ENCODE results near the gene CTTN. TPM values are rescaled to one million over a fixed set of nuclear protein-coding genes. Genes with fewer than 3 reads are reported as not detected.

The CTTN gene
- total RNA-seq, 1 experiment from 2014 or later: 224 TPM

DNA sequence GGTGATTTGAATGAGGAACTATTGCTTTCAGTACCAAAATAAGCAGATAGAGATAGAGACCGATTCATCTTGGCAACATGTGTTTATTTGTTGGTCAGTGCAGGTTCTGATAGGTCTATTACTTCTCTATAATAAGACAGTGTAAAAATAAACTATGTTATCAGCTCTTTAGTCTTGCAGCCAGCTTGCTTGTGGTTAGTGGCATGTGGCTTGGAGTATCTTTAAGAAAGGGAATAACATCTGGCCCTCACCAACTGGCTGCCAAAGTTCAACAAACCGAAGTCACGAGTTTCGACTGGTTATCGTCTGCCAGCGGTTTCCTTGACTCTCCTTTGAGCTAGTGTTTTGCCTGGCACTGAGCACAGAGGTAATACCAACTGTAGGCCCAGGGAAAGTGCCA lies 71.8 kb downstream of the CTTN start:
- Histone ChIP-seq H3K23me2 (ENCODE audit: insufficient read length, low read depth, low read length, poor library complexity, severe bottlenecking) (no peaks in the 10 kb centered on the region), H3K27me3 (ENCODE audit: insufficient read depth, low read length) (no peaks in the 10 kb centered on the region), H3K56ac (ENCODE audit: insufficient read length, low read depth, low read length) (no peak overlapping the region), H3K9ac (ENCODE audit: extremely low read depth, insufficient read length, low read length) (no peak overlapping the region), H3K79me2 (ENCODE audit: insufficient read depth, low read length) (no peaks in the 10 kb centered on the region; the same call in 1 of the 2 replicates), H3K9me3 (ENCODE audit: control insufficient read depth, low read depth, low read length) (no peaks in the 10 kb centered on the region), H2BK20ac (ENCODE audit: low read depth, low read length, poor library complexity, severe bottlenecking) (no peak overlapping the region), H3K4ac (ENCODE audit: low read depth, low read length) (no peak overlapping the region), H2AK5ac (ENCODE audit: insufficient read length, low read length) (no peak overlapping the region), H3K14ac (ENCODE audit: insufficient read depth, low read length) (no peak overlapping the region), H3K23ac (ENCODE audit: insufficient read length, low read depth, low read length) (no peak overlapping the region), H4K8ac (replicated peaks; ENCODE audit: insufficient read length, low read depth, low read length) (no peak overlapping the region), H2BK15ac (ENCODE audit: low read depth, low read length) (no peak overlapping the region), H2BK120ac (ENCODE audit: low read depth, low read length, poor library complexity, severe bottlenecking) (no peak overlapping the region), H3K79me1 (ENCODE audit: insufficient read depth, low read depth, low read length, poor library complexity, severe bottlenecking) (no peaks in the 10 kb centered on the region), H2BK12ac (ENCODE audit: insufficient read length, low read depth, low read length) (no peak overlapping the region), H3T11ph (ENCODE audit: low read length) (no peak overlapping the region), H3K4me1 (ENCODE audit: insufficient read depth, low read length) (no peaks in the 10 kb centered on the region), H4K5ac (ENCODE audit: insufficient read length, low read depth, low read length) (no peak overlapping the region), H3K18ac (ENCODE audit: insufficient read length, low read depth, low read length) (no peak overlapping the region), H4K91ac (ENCODE audit: insufficient read length, low read depth, low read length) (no peak overlapping the region), H2AFZ (ENCODE audit: low read length) (no peak overlapping the region), H3K27ac (ENCODE audit: insufficient read length, low read depth, low read length) (no peak overlapping the region), H4K20me1 (ENCODE audit: control insufficient read depth, insufficient read depth, insufficient read length) (no peaks in the 10 kb centered on the region), H2BK5ac (ENCODE audit: insufficient read length, low read length) (no peak overlapping the region), H3K4me2 (ENCODE audit: insufficient read depth, insufficient read length, low read length) (no peak overlapping the region)
- Mint-ChIP-seq H3K27ac (no peak overlapping the region; a peak in 1 of 7 replicates), H3K4me3 (no peak overlapping the region), H3K36me3 (ENCODE audit: insufficient read depth in 1 of 3, low read depth in 3 of 3) (peaks cover 2 to 8% (median 4%) of the 10 kb centered on the region in 3 experiments; a peak in 5 of 7 replicates), H3K4me1 (peaks cover 19 to 21% of the 10 kb centered on the region in 2 experiments), H3K27me3 (ENCODE audit: low read depth) (peaks cover 4% of the 10 kb centered on the region), H3K9me3 (no peaks in the 10 kb centered on the region)
- TF ChIP-seq, protein P1, sequence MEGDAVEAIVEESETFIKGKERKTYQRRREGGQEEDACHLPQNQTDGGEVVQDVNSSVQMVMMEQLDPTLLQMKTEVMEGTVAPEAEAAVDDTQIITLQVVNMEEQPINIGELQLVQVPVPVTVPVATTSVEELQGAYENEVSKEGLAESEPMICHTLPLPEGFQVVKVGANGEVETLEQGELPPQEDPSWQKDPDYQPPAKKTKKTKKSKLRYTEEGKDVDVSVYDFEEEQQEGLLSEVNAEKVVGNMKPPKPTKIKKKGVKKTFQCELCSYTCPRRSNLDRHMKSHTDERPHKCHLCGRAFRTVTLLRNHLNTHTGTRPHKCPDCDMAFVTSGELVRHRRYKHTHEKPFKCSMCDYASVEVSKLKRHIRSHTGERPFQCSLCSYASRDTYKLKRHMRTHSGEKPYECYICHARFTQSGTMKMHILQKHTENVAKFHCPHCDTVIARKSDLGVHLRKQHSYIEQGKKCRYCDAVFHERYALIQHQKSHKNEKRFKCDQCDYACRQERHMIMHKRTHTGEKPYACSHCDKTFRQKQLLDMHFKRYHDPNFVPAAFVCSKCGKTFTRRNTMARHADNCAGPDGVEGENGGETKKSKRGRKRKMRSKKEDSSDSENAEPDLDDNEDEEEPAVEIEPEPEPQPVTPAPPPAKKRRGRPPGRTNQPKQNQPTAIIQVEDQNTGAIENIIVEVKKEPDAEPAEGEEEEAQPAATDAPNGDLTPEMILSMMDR (conservative IDR thresholded peaks at IDR 0.05): no peak
- no CpG with 5 or more reads among the region's 6 CpGs for WGBS (ENCODE audit: extremely low coverage, insufficient read length, low lambda C conversion rate)
- no peak for DNase-seq

Data from H9 (cell line).